H9 (cell line): ENCODE measurements around the gene HNF4A. TPM values are rescaled to one million over a fixed set of nuclear protein-coding genes. Genes with fewer than 3 reads are reported as not detected.

ENCODE experiments used
- DNase-seq: peaks from one replicate; pipeline ENCODE4 v3.0.0-alpha.2; 2017
- H2AFZ ChIP-seq: one replicate; pipeline ENCODE4 v1.6.1; 2013; ENCODE audit warnings: mild to moderate bottlenecking, low read length, control low read depth, moderate library complexity
- H2AK5ac ChIP-seq: 2 replicates; pipeline ENCODE4 v1.6.1; 2013; ENCODE audit warnings: low read length, control low read depth, mixed read lengths; ENCODE audit not compliant: insufficient read length
- H2BK120ac ChIP-seq: one replicate; pipeline ENCODE4 v1.6.1; 2013; ENCODE audit warnings: low read depth, mild to moderate bottlenecking, low read length, control low read depth, inconsistent platforms; ENCODE audit not compliant: poor library complexity, severe bottlenecking
- H2BK12ac ChIP-seq: 2 replicates; pipeline ENCODE4 v1.6.1; 2013; ENCODE audit warnings: low read length, control low read depth, mixed read lengths, low read depth; ENCODE audit not compliant: insufficient read length
- H2BK15ac ChIP-seq: 2 replicates; pipeline ENCODE4 v1.6.1; 2013; ENCODE audit warnings: low read depth, low read length, control low read depth
- H2BK20ac ChIP-seq: one replicate; pipeline ENCODE4 v1.6.1; 2013; ENCODE audit warnings: low read depth, mild to moderate bottlenecking, low read length, control low read depth, inconsistent platforms; ENCODE audit not compliant: poor library complexity, severe bottlenecking
- H2BK5ac ChIP-seq: 2 replicates; pipeline ENCODE4 v1.6.1; 2013; ENCODE audit warnings: low read length, control low read depth, mixed read lengths; ENCODE audit not compliant: insufficient read length
- H3K14ac ChIP-seq: 2 replicates; pipeline ENCODE4 v1.6.1; 2013; ENCODE audit warnings: low read length, control low read depth; ENCODE audit not compliant: insufficient read depth
- H3K18ac ChIP-seq: 2 replicates; pipeline ENCODE4 v1.6.1; 2013; ENCODE audit warnings: low read depth, mild to moderate bottlenecking, mixed read lengths, low read length, control low read depth; ENCODE audit not compliant: insufficient read length
- H3K23ac ChIP-seq: 2 replicates; pipeline ENCODE4 v1.6.1; 2013; ENCODE audit warnings: low read length, control low read depth, mixed read lengths, low read depth; ENCODE audit not compliant: insufficient read length
- H3K23me2 ChIP-seq: 2 replicates; pipeline ENCODE4 v1.6.1; 2013; ENCODE audit warnings: low read depth, mild to moderate bottlenecking, mixed read lengths, low read length, control low read depth; ENCODE audit not compliant: insufficient read length, poor library complexity, severe bottlenecking
- H3K27ac ChIP-seq: 2 replicates; pipeline ENCODE4 v1.5.1; 2013; ENCODE audit warnings: low read length, control low read depth, mixed read lengths, low read depth; ENCODE audit not compliant: insufficient read length
- H3K27me3 ChIP-seq: 2 replicates; pipeline ENCODE4 v1.6.1; 2013; ENCODE audit warnings: low read length, control low read depth, inconsistent platforms; ENCODE audit not compliant: insufficient read depth
- H3K4ac ChIP-seq: 2 replicates; pipeline ENCODE4 v1.6.1; 2013; ENCODE audit warnings: low read depth, mild to moderate bottlenecking, control low read depth, inconsistent platforms, low read length, moderate library complexity
- H3K4me1 ChIP-seq: 2 replicates; pipeline ENCODE4 v1.6.1; 2013; ENCODE audit warnings: low read length, control low read depth, inconsistent platforms; ENCODE audit not compliant: insufficient read depth
- H3K4me2 ChIP-seq: 2 replicates; pipeline ENCODE4 v1.6.1; 2013; ENCODE audit warnings: low read length, control low read depth, mixed read lengths; ENCODE audit not compliant: insufficient read length, insufficient read depth
- H3K56ac ChIP-seq: 2 replicates; pipeline ENCODE4 v1.6.1; 2013; ENCODE audit warnings: low read depth, mild to moderate bottlenecking, mixed read lengths, low read length, control low read depth; ENCODE audit not compliant: insufficient read length
- H3K79me1 ChIP-seq: 2 replicates; pipeline ENCODE4 v1.6.1; 2013; ENCODE audit warnings: low read depth, mild to moderate bottlenecking, moderate library complexity, low read length, control low read depth, inconsistent platforms; ENCODE audit not compliant: insufficient read depth, poor library complexity, severe bottlenecking
- H3K79me2 ChIP-seq: 2 replicates; pipeline ENCODE4 v1.6.1; 2013; ENCODE audit warnings: low read length, control low read depth, inconsistent platforms; ENCODE audit not compliant: insufficient read depth
- H3K9ac ChIP-seq: 2 replicates; pipeline ENCODE4 v1.6.1; 2013; ENCODE audit warnings: low read length, control low read depth, mixed read lengths; ENCODE audit not compliant: insufficient read length; ENCODE audit errors: extremely low read depth
- H3K9me3 ChIP-seq: one replicate; pipeline ENCODE4 v1.6.1; 2013; ENCODE audit warnings: low read depth, low read length, inconsistent platforms; ENCODE audit not compliant: control insufficient read depth
- H3T11ph ChIP-seq: one replicate; pipeline ENCODE4 v1.6.1; 2013; ENCODE audit warnings: mild to moderate bottlenecking, low read length, control low read depth, inconsistent platforms
- H4K20me1 ChIP-seq: one replicate; pipeline ENCODE4 v1.6.1; 2013; ENCODE audit not compliant: control insufficient read depth, insufficient read length, insufficient read depth
- H4K5ac ChIP-seq: 2 replicates; pipeline ENCODE4 v1.6.1; 2013; ENCODE audit warnings: low read depth, mild to moderate bottlenecking, mixed read lengths, low read length, control low read depth; ENCODE audit not compliant: insufficient read length
- H4K8ac ChIP-seq: replicated peaks from 2 replicates; pipeline ENCODE4 v1.6.1; 2013; ENCODE audit warnings: low read length, control low read depth, mixed read lengths, low read depth; ENCODE audit not compliant: insufficient read length
- H4K91ac ChIP-seq: 2 replicates; pipeline ENCODE4 v1.6.1; 2013; ENCODE audit warnings: low read depth, mild to moderate bottlenecking, moderate library complexity, mixed read lengths, low read length, control low read depth; ENCODE audit not compliant: insufficient read length
- H3K27ac Mint-ChIP-seq, 3 experiments: 2 replicates in 2 of 3; 3 replicates in 1 of 3; pipeline ENCODE4 v1.8.0; 2020 to 2021; ENCODE audit warnings: mixed read lengths in 3 of 3, mild to moderate bottlenecking in 1 of 3, moderate library complexity in 1 of 3
- H3K27me3 Mint-ChIP-seq: 2 replicates; pipeline ENCODE4 v1.8.0; 2021; ENCODE audit warnings: low read depth, mild to moderate bottlenecking, moderate library complexity, mixed read lengths
- H3K36me3 Mint-ChIP-seq, 3 experiments: 2 replicates in 2 of 3; 3 replicates in 1 of 3; pipeline ENCODE4 v1.8.0; 2020 to 2021; ENCODE audit warnings: low read depth in 3 of 3, mixed read lengths in 3 of 3; ENCODE audit not compliant: insufficient read depth in 1 of 3
- H3K4me1 Mint-ChIP-seq, 2 experiments: 2 replicates each; pipeline ENCODE4 v1.8.0; 2020; ENCODE audit warnings: mixed read lengths in 2 of 2
- H3K4me3 Mint-ChIP-seq, 2 experiments: 2 replicates in 1 of 2; 3 replicates in 1 of 2; pipeline ENCODE4 v1.8.0; 2020 to 2021; ENCODE audit warnings: mild to moderate bottlenecking in 2 of 2, mixed read lengths in 2 of 2, moderate library complexity in 1 of 2
- H3K9me3 Mint-ChIP-seq, 2 experiments: 2 replicates in 1 of 2; 3 replicates in 1 of 2; pipeline ENCODE4 v1.8.0; 2020; ENCODE audit warnings: mild to moderate bottlenecking in 2 of 2, mixed read lengths in 2 of 2, moderate library complexity in 1 of 2
- CTCF ChIP-seq: fragments of 200-600 bp; sonication (generic); conservative IDR thresholded peaks from 3 replicates; pipeline ENCODE4 v1.8.0; 2021; ENCODE audit warnings: antibody characterized with exemption, mild to moderate bottlenecking
- WGBS: extraction: QIAGEN DNeasy Blood & Tissue Kit; methylation state at CpG from one replicate; pipeline ENCODE4 v1.1.7; 2013; ENCODE audit warnings: missing lambda C conversion rate, low lambda C conversion rate, mixed read lengths; ENCODE audit not compliant: insufficient read length; ENCODE audit errors: extremely low coverage; 5-methylcytosine and 5-hydroxymethylcytosine counted together
- total RNA-seq: library from RNA; stranded (reverse); gene quantifications from 2 replicates; pipeline ENCODE4 v1.2.1, GENCODE V29; 2021

The HNF4A gene
- total RNA-seq, 1 experiment from 2014 or later = not detected

DNA sequence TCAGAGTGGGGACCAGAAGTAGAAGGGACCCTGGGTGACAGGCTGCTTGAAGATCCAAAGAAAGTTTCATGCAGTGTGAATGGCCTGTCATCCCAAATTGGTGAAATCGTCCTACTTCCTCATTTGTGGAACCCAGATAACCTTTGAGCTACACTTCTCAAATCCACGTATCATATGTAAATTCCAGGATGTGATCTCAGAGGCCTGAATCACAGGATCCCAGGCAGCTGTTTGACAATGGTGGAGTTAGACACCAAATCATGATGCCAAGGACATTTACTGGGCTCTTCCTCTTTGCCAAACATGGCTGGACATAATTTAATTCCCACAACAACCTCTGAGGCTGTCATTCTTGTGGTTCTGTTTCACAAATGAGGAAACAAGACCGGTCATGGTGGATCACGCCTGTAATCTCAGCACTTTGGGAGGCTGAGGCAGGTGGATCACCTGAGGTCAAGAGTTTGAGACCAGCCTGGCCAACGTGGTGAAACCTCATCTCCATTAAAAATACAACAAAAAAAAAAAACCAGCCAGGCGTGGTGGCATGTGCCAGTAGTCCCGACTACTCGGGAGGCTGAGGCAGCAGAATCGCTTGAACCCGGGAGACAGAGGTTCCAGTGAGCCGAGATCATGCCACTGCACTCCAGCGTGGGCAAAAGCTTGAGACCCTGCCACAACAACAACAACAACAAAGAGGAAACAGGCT is 80.3 kb downstream of the HNF4A start:
- H3K4me2 ChIP-seq = no peak overlapping the region
- H3K9ac ChIP-seq = no peak overlapping the region
- no peak overlapping the region for H3T11ph ChIP-seq
- no peaks in the 10 kb centered on the region for H4K20me1 ChIP-seq
- peaks cover 7% of the 10 kb centered on the region for H3K27me3 Mint-ChIP-seq
- no peak overlapping the region for H3K23ac ChIP-seq
- no peak overlapping the region for H4K8ac ChIP-seq
- WGBS = no CpG with 5 or more reads among the region's 12 CpGs
- H3K4ac ChIP-seq = no peak overlapping the region
- no peak overlapping the region for H4K5ac ChIP-seq
- no peak overlapping the region for H2BK120ac ChIP-seq
- H3K79me1 ChIP-seq = no peaks in the 10 kb centered on the region
- no peak overlapping the region for H3K27ac ChIP-seq
- no peak overlapping the region for H2AK5ac ChIP-seq
- no peak overlapping the region for H2AFZ ChIP-seq
- H3K4me1 Mint-ChIP-seq = no peaks in the 10 kb centered on the region
- H3K4me1 ChIP-seq = no peaks in the 10 kb centered on the region
- H2BK15ac ChIP-seq = no peak overlapping the region
- H3K9me3 ChIP-seq = no peaks in the 10 kb centered on the region
- TF ChIP-seq CTCF = no peak
- no peak overlapping the region for H4K91ac ChIP-seq
- H3K23me2 ChIP-seq = no peaks in the 10 kb centered on the region
- no peak overlapping the region for H2BK20ac ChIP-seq
- H2BK12ac ChIP-seq = no peak overlapping the region
- H3K36me3 Mint-ChIP-seq = no peaks in the 10 kb centered on the region
- no peak overlapping the region for H2BK5ac ChIP-seq
- H3K27ac Mint-ChIP-seq = no peak overlapping the region
- H3K18ac ChIP-seq = no peak overlapping the region
- H3K56ac ChIP-seq = no peak overlapping the region
- DNase-seq = no peak
- H3K79me2 ChIP-seq = no peaks in the 10 kb centered on the region
- H3K9me3 Mint-ChIP-seq = no peaks in the 10 kb centered on the region
- no peak overlapping the region for H3K4me3 Mint-ChIP-seq
- H3K27me3 ChIP-seq = no peaks in the 10 kb centered on the region
- H3K14ac ChIP-seq = no peak overlapping the region
